Endothelial cell (in vitro differentiated cells): ENCODE data around the gene ING5. TPM values are rescaled to one million over a fixed set of nuclear protein-coding genes. Genes with fewer than 3 reads are reported as not detected.
"Not testable (repeated sequence)": the region's sequence is repeated elsewhere in the genome, so short reads cannot be mapped to it uniquely, and the experiment has no call there.

Experiments
- DNase-seq: peaks from one replicate; pipeline ENCODE4 v3.0.0; 2021; ENCODE audit warnings: low spot score
- H3K27ac Mint-ChIP-seq: one replicate; pipeline ENCODE4 v1.8.0; 2021; ENCODE audit warnings: mixed read lengths, inconsistent platforms; ENCODE audit not compliant: unreplicated experiment
- H3K27me3 Mint-ChIP-seq: one replicate; pipeline ENCODE4 v1.8.0; 2021; ENCODE audit warnings: mild to moderate bottlenecking, moderate library complexity, mixed read lengths, inconsistent platforms; ENCODE audit not compliant: unreplicated experiment
- H3K36me3 Mint-ChIP-seq: one replicate; pipeline ENCODE4 v1.8.0; 2021; ENCODE audit warnings: mild to moderate bottlenecking, low read depth, mixed read lengths, inconsistent platforms; ENCODE audit not compliant: unreplicated experiment
- H3K4me1 Mint-ChIP-seq: one replicate; pipeline ENCODE4 v1.8.0; 2021; ENCODE audit warnings: mild to moderate bottlenecking, mixed read lengths, inconsistent platforms; ENCODE audit not compliant: unreplicated experiment
- H3K4me3 Mint-ChIP-seq: one replicate; pipeline ENCODE4 v1.8.0; 2021; ENCODE audit warnings: mild to moderate bottlenecking, mixed read lengths, inconsistent platforms; ENCODE audit not compliant: unreplicated experiment
- H3K9me3 Mint-ChIP-seq: one replicate; pipeline ENCODE4 v1.8.0; 2021; ENCODE audit warnings: mixed read lengths, inconsistent platforms; ENCODE audit not compliant: unreplicated experiment
- total RNA-seq: library from RNA; stranded (reverse); fragmentation: NEBNext Ultra II Directional; extraction: Animal tissue kit (Norgen Biotek cat#: 25700); gene quantifications from one replicate; pipeline ENCODE4 v1.2.1, GENCODE V29; 2021; ENCODE audit not compliant: unreplicated experiment
- TF ChIP-seq, protein P1 (sequence below): fragments of 200-600 bp; sonication (generic); IDR thresholded peaks from one replicate; pipeline ENCODE4 v1.5.0; 2021; ENCODE audit warnings: antibody characterized with exemption; ENCODE audit not compliant: unreplicated experiment

Gene ING5
- total RNA-seq, 1 donor from 2014 or later = 19.9 TPM

DNA sequence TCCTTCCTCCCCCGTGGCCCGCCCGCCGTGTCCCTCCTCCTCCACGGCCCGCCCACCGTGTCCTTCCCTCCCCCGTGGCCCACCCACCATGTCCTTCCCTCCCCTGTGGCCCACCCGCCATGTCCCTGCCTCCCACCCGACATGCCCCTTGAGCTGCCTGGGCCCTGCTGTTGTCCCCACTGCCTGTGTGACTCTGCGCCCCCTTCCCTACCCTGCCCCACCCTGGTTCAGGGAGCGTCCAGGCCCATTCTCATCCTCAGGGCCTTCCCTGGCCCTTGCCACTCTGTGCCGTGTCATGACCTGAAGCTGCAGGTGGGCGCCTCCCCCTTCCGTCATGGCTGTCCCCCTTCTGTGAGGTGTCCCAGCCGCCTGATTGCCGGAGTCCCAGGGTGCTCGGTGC is 53.3 kb downstream of the ING5 start:
- H3K9me3 Mint-ChIP-seq = no peaks in the 10 kb centered on the region
- no peak for DNase-seq
- H3K4me1 Mint-ChIP-seq = peaks cover 4% of the 10 kb centered on the region
- no peak overlapping the region for H3K27ac Mint-ChIP-seq
- H3K27me3 Mint-ChIP-seq = peaks cover 9% of the 10 kb centered on the region
- TF ChIP-seq, protein P1, sequence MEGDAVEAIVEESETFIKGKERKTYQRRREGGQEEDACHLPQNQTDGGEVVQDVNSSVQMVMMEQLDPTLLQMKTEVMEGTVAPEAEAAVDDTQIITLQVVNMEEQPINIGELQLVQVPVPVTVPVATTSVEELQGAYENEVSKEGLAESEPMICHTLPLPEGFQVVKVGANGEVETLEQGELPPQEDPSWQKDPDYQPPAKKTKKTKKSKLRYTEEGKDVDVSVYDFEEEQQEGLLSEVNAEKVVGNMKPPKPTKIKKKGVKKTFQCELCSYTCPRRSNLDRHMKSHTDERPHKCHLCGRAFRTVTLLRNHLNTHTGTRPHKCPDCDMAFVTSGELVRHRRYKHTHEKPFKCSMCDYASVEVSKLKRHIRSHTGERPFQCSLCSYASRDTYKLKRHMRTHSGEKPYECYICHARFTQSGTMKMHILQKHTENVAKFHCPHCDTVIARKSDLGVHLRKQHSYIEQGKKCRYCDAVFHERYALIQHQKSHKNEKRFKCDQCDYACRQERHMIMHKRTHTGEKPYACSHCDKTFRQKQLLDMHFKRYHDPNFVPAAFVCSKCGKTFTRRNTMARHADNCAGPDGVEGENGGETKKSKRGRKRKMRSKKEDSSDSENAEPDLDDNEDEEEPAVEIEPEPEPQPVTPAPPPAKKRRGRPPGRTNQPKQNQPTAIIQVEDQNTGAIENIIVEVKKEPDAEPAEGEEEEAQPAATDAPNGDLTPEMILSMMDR = no peak
- no peak overlapping the region for H3K4me3 Mint-ChIP-seq
- peaks cover 8% of the 10 kb centered on the region for H3K36me3 Mint-ChIP-seq

DNA sequence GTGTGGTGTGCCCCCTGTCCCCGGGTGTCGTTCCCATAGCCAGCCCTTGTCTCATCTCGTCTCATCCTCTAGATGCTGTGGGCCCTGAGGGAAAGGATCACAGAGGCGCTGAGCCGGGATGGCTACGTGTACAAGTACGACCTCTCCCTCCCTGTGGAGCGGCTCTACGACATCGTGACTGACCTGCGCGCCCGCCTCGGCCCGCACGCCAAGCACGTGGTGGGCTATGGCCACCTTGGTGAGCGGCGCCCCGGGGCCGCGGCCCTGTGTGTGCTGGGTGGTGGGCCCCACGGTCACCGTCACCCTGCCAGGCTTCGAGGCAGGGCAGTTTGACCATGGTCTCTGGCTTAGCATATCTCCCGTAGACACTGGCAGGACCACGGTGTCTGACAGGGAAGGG is 53.9 kb downstream of the ING5 start:
- H3K4me3 Mint-ChIP-seq = no peak overlapping the region
- H3K9me3 Mint-ChIP-seq = peaks cover 2% of the 10 kb centered on the region
- no peaks in the 10 kb centered on the region for H3K4me1 Mint-ChIP-seq
- H3K36me3 Mint-ChIP-seq = peaks cover 10% of the 10 kb centered on the region
- peaks cover 7% of the 10 kb centered on the region for H3K27me3 Mint-ChIP-seq
- no peak overlapping the region for H3K27ac Mint-ChIP-seq
- TF ChIP-seq, protein P1 = no peak
- DNase-seq = no peak

DNA sequence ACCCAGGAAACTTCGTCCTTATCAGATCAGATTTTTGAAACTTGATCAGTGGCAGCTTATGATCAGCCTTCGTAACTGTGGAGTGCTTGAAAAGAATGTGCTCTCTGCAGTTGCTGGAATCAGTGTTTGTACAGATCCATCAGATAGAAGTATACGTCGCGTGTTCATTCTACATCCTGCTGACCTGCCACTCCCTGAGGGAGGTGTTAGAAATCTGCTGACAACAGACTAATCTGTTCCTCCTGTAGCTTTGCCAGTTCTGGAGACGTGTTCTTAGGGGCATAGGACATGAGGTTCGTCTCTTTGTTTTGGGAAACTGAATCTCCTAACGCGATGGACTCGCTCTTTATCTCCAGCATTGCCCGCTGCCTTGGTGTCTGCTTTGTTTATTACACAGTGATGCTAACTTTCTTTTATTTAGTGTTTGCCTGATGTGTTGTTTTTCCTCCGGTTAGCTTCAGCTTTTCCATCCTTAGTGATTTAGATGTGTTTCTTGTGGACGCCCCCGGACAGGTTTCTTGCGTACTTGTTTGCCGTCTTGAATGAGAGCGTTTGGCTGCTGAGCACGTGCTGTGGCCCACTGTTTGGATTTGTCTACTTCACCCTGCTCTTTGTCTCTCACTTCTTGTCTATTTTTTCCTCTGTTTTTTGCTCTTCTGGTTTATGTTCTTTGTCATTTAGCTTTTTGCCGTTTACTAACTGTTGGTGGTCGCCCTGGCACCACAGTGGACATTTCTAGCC is 57.4 kb downstream of the ING5 start:
- TF ChIP-seq, protein P1 = no peak
- peaks cover 9% of the 10 kb centered on the region for H3K27me3 Mint-ChIP-seq

DNA sequence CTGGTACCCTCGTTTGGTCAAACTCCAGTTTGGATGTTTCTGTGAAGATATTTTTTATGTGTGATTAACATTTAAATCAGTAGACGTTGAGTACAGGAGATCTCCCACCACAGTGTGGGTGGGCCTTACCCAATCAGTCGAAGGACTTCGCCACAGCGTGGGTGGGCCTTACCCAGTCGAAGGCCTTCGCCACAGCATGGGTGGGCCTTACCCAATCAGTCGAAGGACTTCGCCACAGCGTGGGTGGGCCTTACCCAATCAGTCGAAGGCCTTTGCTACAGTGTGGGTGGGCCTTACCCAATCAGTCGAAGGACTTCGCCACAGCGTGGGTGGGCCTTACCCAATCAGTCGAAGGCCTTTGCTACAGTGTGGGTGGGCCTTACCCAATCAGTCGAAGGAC is 58.1 kb downstream of the ING5 start:
- not testable (repeated sequence) for H3K27me3 Mint-ChIP-seq, DNase-seq, H3K4me1 Mint-ChIP-seq, H3K27ac Mint-ChIP-seq, H3K9me3 Mint-ChIP-seq
- Mint-ChIP-seq H3K36me3 (peaks cover 18% of the 10 kb centered on the region), H3K4me3 (peak overlapping the region; percentile 16)

More for the DNA sequence above, 57.4 kb downstream of the ING5 start:
- peaks cover 4% of the 10 kb centered on the region for H3K9me3 Mint-ChIP-seq
- H3K27ac Mint-ChIP-seq = no peak overlapping the region
- peaks cover 3% of the 10 kb centered on the region for H3K4me1 Mint-ChIP-seq
- no peak for DNase-seq
- H3K4me3 Mint-ChIP-seq = peak overlapping the region; percentile 69
- H3K36me3 Mint-ChIP-seq = peaks cover 18% of the 10 kb centered on the region

DNA sequence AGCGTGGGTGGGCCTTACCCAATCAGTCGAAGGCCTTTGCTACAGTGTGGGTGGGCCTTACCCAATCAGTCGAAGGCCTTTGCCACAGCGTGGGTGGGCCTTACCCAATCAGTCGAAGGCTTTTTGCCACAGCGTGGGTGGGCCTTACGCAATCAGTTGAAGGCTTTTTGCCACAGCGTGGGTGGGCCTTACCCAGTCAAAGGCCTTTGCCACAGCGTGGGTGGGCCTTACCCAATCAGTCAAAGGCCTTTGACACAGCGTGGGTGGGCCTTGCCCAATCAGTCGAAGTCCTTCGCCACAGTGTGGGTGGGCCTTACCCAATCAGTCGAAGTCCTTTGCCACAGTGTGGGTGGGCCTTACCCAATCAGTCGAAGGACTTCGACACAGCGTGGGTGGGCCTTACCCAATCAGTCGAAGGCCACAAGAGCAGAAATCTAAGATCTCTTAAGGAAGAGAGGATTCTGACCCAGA is 58.5 kb downstream of the ING5 start:
- peaks cover 10% of the 10 kb centered on the region for H3K27me3 Mint-ChIP-seq

More for the DNA sequence above, 58.5 kb downstream of the ING5 start:
- no peak for DNase-seq
- H3K9me3 Mint-ChIP-seq = peaks cover 4% of the 10 kb centered on the region
- no peak overlapping the region for H3K27ac Mint-ChIP-seq
- TF ChIP-seq, protein P1 = no peak
- peaks cover 18% of the 10 kb centered on the region for H3K36me3 Mint-ChIP-seq
- no peak overlapping the region for H3K4me3 Mint-ChIP-seq
- peaks cover 3% of the 10 kb centered on the region for H3K4me1 Mint-ChIP-seq
